Liver (tissue), 2 donors: ENCODE measurements around the gene KICS2.

Source experiments
- CTCF ChIP-seq: fragments of 150-350 bp; IDR thresholded peaks from 2 replicates; pipeline ENCODE4 v1.5.1; 2017; ENCODE audit warnings: improper control_type of control experiment, low read depth, low read length; ENCODE audit not compliant: missing input control
- YY1 ChIP-seq: IDR thresholded peaks from 2 replicates; pipeline ENCODE4 v1.6.1; 2016; ENCODE audit warnings: antibody characterized with exemption, mild to moderate bottlenecking
- donor health status: healthy.

DNA sequence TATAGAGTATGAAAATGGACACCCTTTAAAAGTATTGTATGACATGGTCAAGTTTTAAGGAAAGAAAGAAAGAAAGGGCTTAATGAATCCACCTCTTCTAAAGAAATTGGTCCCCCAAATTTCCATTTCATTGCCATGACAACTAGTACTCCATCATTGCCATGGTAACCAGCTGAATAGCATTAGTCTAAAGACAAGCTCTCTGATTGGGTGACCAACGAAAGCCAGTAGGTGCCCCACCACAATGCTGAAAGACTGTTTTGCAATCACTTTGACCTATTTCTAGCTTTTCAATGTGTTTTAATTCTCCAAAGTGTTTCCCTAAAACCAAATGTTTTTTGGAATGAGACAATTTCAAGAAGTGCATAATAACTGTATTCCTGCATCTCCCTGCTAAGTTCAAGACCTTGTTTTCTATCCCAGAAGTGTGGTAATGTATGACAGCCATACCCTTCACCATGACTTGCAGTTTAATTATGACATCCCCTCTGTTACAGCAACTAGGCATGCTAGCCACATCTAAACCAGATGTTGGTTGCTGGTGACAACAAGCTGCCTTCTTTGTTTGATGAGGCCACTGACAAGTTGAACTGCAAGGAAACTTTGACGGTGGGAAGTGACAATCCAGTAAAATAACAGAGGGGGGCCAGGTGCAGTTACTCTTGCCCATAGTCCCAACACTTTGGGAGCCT is 46.7 kb downstream of the KICS2 start:
- TF ChIP-seq CTCF (no peak), YY1 (no peak)
